WI38 (cell line): ENCODE results near the gene NF1.
"Not testable (repeated sequence)": the region's sequence is repeated elsewhere in the genome, so short reads cannot be mapped to it uniquely, and the experiment has no call there.

Experiments used
- H3K4me3 ChIP-seq: 2 replicates; pipeline ENCODE4 v1.5.1; 2011; ENCODE audit warnings: low read depth, mild to moderate bottlenecking, control low read depth, low read length
- TF ChIP-seq, protein P1 (sequence below): IDR thresholded peaks from 2 replicates; pipeline ENCODE4 v1.5.1; 2012; ENCODE audit warnings: low read depth, mild to moderate bottlenecking, control low read depth, low read length

Gene NF1

DNA sequence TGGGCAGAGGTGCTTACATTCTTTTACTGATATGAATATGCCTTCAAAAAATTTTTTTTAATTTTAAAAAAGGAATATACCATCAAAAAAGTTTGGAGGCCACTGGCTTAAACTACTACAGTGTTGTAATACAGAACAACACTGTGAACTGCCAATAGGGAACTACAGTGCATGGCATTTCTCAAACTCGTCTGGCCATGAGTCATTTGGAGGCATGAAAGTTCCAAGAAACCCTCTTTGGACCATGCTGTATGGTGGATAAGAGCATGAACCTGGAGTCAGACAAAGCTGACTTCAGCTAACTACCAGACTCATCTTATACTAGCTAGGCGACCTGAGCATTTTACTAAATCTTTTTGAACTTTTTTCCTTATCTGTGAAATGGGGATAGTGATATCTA is 9.2 kb upstream of the NF1 start:
- TF ChIP-seq, protein P1, sequence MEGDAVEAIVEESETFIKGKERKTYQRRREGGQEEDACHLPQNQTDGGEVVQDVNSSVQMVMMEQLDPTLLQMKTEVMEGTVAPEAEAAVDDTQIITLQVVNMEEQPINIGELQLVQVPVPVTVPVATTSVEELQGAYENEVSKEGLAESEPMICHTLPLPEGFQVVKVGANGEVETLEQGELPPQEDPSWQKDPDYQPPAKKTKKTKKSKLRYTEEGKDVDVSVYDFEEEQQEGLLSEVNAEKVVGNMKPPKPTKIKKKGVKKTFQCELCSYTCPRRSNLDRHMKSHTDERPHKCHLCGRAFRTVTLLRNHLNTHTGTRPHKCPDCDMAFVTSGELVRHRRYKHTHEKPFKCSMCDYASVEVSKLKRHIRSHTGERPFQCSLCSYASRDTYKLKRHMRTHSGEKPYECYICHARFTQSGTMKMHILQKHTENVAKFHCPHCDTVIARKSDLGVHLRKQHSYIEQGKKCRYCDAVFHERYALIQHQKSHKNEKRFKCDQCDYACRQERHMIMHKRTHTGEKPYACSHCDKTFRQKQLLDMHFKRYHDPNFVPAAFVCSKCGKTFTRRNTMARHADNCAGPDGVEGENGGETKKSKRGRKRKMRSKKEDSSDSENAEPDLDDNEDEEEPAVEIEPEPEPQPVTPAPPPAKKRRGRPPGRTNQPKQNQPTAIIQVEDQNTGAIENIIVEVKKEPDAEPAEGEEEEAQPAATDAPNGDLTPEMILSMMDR, result no peak
- H3K4me3 ChIP-seq, result no peak overlapping the region

GRCh38 chr17:31089471-31089870 is 5.3 kb upstream of the NF1 start:
- TF ChIP-seq, protein P1, result no peak
- no peak overlapping the region for H3K4me3 ChIP-seq

GRCh38 chr17:31090650-31091049 is 4.1 kb upstream of the NF1 start:
- H3K4me3 ChIP-seq, result not testable (repeated sequence)

GRCh38 chr17:31092475-31093064 is 2.2 kb upstream of the NF1 start:
- H3K4me3 ChIP-seq, result no peak overlapping the region
- TF ChIP-seq, protein P1, result no peak

DNA sequence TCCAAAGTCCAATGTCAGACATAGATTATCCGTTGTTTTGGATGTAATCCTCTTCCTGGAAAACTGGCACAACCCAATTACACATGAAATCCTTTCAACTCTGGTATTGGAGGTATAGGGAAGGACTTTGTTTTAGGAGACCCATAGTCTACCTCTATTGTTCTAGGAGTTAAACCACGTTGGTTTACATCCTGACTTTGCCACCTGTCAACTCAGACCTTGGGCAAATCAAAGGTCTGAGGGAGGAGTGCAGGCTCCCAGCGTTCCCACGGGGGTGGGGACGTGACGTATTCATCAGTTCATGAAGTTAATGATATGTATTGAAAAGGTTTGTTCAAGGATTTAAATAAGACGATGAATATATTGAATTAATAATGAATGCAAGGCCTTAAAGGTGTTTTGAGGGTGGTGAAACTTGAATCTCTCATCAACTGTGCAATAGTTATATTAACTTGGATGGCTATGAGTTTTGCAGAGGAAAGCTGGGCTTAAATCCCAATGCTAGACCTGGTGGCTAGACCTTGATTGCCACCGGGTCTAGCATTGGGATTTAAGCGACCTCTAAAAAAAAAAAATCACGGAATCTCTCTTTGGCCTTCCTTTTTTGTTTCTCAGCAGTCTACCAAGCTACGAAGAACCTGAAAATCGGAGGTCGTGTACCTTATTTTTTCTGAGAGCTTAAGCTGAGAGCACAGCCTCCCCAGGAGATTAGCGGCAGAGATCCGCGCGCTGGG is 744 bp upstream of the NF1 start:
- TF ChIP-seq, protein P1, result no peak
- peak overlapping the region; percentile 23 for H3K4me3 ChIP-seq

DNA sequence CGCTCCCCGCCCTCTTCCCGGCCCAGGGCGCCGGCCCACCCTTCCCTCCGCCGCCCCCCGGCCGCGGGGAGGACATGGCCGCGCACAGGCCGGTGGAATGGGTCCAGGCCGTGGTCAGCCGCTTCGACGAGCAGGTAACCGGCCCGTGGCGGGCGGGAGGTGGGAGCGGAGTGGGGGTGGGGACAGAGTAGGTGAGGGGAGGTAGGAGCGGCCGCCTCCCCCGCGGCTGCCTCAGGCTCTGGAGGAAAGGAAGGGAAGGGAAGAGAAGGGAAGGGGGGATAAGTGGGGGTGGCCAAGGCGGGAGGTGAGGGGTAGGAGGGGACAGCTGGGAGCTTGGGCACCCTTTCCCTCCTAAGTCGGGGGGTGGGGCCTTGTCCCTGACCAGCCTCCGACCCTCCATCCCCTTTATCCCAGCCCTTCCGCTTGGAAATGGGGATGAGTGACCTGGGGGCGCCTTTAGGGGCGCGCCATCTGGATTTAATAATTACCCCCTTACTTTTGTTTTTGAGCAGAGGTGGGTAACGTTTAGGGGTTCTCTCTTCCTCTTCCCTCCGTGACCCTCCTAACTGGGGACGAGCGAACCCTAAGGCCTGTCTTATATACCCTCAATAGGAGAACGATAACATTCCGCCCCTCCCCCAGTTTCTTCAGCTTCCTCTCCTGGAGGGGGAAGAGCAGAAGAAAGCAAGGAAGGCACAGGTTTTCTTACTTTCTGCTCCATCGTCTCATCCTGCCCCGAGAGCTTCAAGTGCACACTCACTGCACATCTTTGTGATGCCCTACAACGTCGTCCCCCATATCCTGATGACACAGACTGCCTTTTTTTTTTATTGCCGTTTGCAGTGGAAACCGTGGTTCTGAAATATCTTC is 694 bp downstream of the NF1 start:
- peak overlapping the region; percentile 85 for H3K4me3 ChIP-seq
- TF ChIP-seq, protein P1, result no peak

GRCh38 chr17:31096106-31096436 is 1.3 kb downstream of the NF1 start:
- TF ChIP-seq, protein P1, result no peak
- peak overlapping the region; percentile 85 for H3K4me3 ChIP-seq
